IPS-NIHi11 (cell line): ENCODE results near the gene TIGD4.

ENCODE experiments used
- DNase-seq: peaks from one replicate; pipeline ENCODE4 v3.0.0; 2012; ENCODE audit warnings: mixed read lengths, low spot score

TIGD4 gene

GRCh38 chr4:152719801-152720556, 59.6 kb downstream of the TIGD4 start:
- DNase-seq, result no peak
